DMS79 (cell line): ENCODE data around the gene S100A10.

Source experiments
- DNase-seq: peaks from one replicate; lab custom pipeline; 2025; lab: John Stamatoyannopoulos, UW

Gene S100A10

DNA sequence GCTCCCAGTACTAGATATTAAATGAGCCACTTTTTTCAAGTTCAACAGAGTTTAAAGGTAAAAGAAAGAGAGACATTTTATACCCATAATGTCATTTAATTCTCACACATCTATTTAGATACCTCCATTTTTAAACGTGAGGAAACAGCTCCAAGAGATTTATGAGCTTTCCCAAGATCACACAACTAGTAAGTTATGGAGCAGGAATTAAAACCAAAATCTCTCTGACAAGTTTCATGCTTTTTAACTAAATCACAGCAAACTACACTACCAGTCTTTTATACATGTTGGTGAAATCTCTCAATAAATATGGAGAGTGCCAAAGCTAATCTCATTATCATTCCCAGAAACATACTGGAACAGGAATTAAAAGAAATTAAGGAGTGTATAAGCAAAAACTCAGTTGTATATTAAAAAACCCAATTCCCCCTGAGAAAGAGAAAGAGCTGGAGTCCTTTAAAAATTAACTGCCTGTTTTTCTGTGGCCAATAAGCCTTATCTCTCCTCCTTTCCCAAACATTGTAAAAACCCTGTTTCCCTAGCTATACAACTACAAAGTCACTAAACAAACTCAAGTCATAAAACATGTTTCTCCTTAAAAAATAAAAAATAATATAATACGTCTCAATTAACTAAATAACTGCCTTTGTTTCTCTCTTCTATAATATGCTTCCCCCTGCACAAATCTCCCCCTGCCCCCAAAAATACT is 57.6 kb downstream of the S100A10 start:
- no peak for DNase-seq

DNA sequence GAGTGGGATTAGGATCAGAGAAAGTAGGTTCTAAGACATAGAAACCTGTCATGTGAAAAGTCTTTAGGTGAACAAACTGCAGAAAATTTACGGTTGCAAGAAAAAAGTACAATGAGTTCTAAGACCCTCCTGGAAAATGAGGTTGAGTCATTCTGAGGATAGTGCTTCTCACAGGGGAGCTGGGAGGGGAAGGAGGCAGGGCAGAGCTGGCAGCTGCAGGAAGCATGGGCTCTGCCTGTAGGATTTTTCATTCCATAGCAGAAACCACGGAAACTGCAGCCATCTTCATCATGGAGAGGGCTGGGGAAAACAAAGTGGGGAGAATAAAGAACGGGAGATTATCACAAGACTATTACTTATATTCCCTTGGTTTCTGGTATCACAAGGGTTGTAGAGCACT is 58.5 kb downstream of the S100A10 start:
- no peak for DNase-seq

- peak; percentile 44 for DNase-seq
These were observed 59.6 kb downstream of the S100A10 start for GRCh38 chr1:151934048-151934493.
